SU-DHL-6 (cell line): ENCODE results near the gene NOL12.

Source experiments
- CTCF ChIP-seq: fragments of 200-600 bp; sonication (generic); IDR thresholded peaks from one replicate; pipeline ENCODE4 v1.5.1; 2017; ENCODE audit warnings: antibody characterized with exemption, mild to moderate bottlenecking, low read length, moderate library complexity; ENCODE audit not compliant: insufficient read depth, poor library complexity, severe bottlenecking
- EZH2phosphoT487 ChIP-seq: fragments of 200-600 bp; sonication (generic), shearing (Covaris generic); conservative IDR thresholded peaks from 2 replicates; pipeline ENCODE4 v1.6.1; 2018; ENCODE audit warnings: mild to moderate bottlenecking, antibody characterized with exemption, low read length, moderate library complexity, mixed read lengths

- TF ChIP-seq CTCF (no peak), EZH2phosphoT487 (no peak)
Observed at GRCh38 chr22:37678372-37678771, 7.8 kb upstream of the NOL12 start.
